ENCODE measurements around the gene OR2F2. TPM values are rescaled to one million over a fixed set of nuclear protein-coding genes. Genes with fewer than 3 reads are reported as not detected.

OR2F2 gene
- total RNA-seq, 1 donor from 2014 or later, result not detected

DNA sequence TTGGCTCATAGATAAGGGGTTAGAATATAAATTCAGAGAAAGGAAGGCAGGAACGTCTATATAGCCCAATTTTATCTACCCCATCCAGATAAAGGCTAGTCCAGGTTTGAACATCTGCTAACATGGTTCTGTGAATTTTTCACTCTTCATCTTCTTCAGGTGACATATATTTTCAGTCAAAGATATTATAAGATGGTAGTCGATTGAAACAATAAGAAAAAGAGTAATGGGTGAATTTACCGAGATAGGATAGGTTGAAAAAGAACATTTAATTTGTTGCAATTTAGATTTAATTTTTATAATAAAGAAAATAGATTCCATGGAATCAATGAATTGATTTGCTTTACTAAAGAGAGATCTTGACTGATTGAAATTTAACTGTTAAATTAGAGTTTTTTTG lies 19.5 kb downstream of the OR2F2 start, which contains the start of gene OR2F1:
OR2F1 (plus strand) TSS at position 301 of the 400 bp plus-strand sequence. CDS start 5,127 bp downstream, outside the sequence.
- Histone ChIP-seq H3K36me3 (ENCODE audit: insufficient read depth, low read length) (no peaks in the 10 kb centered on the region), H3K9me3 (ENCODE audit: insufficient read depth, low read depth, low read length) (no peaks in the 10 kb centered on the region), H2AFZ (ENCODE audit: low read depth, low read length) (no peak within 1 kb of the TSS), H3K27me3 (ENCODE audit: insufficient read depth, low read length) (peaks cover 2% of the 10 kb centered on the region), H3K4me2 (ENCODE audit: low read length) (no peak within 1 kb of the TSS), H3K9ac (ENCODE audit: low read length) (no peak within 1 kb of the TSS), H3K79me2 (ENCODE audit: insufficient read depth, low read length) (no peaks in the 10 kb centered on the region), H3K27ac (ENCODE audit: low read depth, low read length) (no peak within 1 kb of the TSS), H3K4me3 (ENCODE audit: insufficient read depth, low read depth, low read length) (no peak within 1 kb of the TSS), H3K4me1 (ENCODE audit: insufficient read depth, low read length) (no peaks in the 10 kb centered on the region), H4K20me1 (ENCODE audit: insufficient read depth, low read length) (no peaks in the 10 kb centered on the region)
- TF ChIP-seq EZH2 (IDR thresholded peaks at IDR 0.05; ENCODE audit: insufficient read depth, low read length), result no peak
- Mint-ChIP-seq H3K36me3 (ENCODE audit: low read depth, unreplicated experiment) (no peaks in the 10 kb centered on the region), H3K9me3 (ENCODE audit: unreplicated experiment) (no peaks in the 10 kb centered on the region), H3K27me3 (ENCODE audit: low read depth, unreplicated experiment) (no peaks in the 10 kb centered on the region), H3K4me1 (ENCODE audit: low read depth, unreplicated experiment) (no peaks in the 10 kb centered on the region), H3K27ac (ENCODE audit: unreplicated experiment) (no peak within 1 kb of the TSS), H3K4me3 (ENCODE audit: unreplicated experiment) (no peak within 1 kb of the TSS)
- FAIRE-seq (no peak), DNase-seq (ENCODE audit: low read depth) (no peak)

DNA sequence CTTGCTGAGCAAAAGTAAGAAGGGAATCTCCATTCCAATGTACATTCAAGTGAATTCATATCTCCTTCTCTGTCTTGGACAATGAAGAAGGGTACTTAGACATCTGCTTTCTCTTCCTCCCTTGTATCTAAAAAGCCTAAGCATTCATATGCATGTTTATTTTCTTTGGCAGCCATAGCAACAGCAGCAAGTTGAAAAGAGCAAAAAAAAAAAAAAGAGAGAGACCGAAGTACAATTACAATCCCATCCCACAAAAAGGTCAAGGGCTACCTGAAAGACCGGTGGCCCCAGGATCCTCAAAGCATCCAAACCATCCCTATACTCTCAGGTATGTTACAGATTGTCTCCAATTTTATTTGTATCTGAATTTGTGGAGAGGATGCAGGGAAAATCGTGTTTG lies 23.7 kb downstream of the OR2F2 start:
- no peaks in the 10 kb centered on the region for H3K9me3 ChIP-seq (ENCODE audit: insufficient read depth, low read depth, low read length)
- Mint-ChIP-seq H3K27ac (ENCODE audit: unreplicated experiment) (no peak overlapping the region), H3K4me3 (ENCODE audit: unreplicated experiment) (no peak overlapping the region), H3K27me3 (ENCODE audit: low read depth, unreplicated experiment) (no peaks in the 10 kb centered on the region), H3K36me3 (ENCODE audit: low read depth, unreplicated experiment) (no peaks in the 10 kb centered on the region), H3K9me3 (ENCODE audit: unreplicated experiment) (no peaks in the 10 kb centered on the region), H3K4me1 (ENCODE audit: low read depth, unreplicated experiment) (no peaks in the 10 kb centered on the region)
- no peak overlapping the region for H2AFZ ChIP-seq (ENCODE audit: low read depth, low read length)
- H3K9ac ChIP-seq (ENCODE audit: low read length), result no peak overlapping the region
- no peak overlapping the region for H3K4me2 ChIP-seq (ENCODE audit: low read length)
- no peak overlapping the region for H3K27ac ChIP-seq (ENCODE audit: low read depth, low read length)
- DNase-seq (ENCODE audit: low read depth), result no peak
- H3K4me3 ChIP-seq (ENCODE audit: insufficient read depth, low read depth, low read length), result no peak overlapping the region
- H3K4me1 ChIP-seq (ENCODE audit: insufficient read depth, low read length), result no peaks in the 10 kb centered on the region
- H3K79me2 ChIP-seq (ENCODE audit: insufficient read depth, low read length), result no peaks in the 10 kb centered on the region
- no peaks in the 10 kb centered on the region for H4K20me1 ChIP-seq (ENCODE audit: insufficient read depth, low read length)
- no peaks in the 10 kb centered on the region for H3K36me3 ChIP-seq (ENCODE audit: insufficient read depth, low read length)
- FAIRE-seq, result no peak
- TF ChIP-seq, protein P1, sequence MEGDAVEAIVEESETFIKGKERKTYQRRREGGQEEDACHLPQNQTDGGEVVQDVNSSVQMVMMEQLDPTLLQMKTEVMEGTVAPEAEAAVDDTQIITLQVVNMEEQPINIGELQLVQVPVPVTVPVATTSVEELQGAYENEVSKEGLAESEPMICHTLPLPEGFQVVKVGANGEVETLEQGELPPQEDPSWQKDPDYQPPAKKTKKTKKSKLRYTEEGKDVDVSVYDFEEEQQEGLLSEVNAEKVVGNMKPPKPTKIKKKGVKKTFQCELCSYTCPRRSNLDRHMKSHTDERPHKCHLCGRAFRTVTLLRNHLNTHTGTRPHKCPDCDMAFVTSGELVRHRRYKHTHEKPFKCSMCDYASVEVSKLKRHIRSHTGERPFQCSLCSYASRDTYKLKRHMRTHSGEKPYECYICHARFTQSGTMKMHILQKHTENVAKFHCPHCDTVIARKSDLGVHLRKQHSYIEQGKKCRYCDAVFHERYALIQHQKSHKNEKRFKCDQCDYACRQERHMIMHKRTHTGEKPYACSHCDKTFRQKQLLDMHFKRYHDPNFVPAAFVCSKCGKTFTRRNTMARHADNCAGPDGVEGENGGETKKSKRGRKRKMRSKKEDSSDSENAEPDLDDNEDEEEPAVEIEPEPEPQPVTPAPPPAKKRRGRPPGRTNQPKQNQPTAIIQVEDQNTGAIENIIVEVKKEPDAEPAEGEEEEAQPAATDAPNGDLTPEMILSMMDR (IDR thresholded peaks at IDR 0.05; ENCODE audit: insufficient read depth, low read depth, low read length), result no peak
- no peak for TF ChIP-seq EZH2 (IDR thresholded peaks at IDR 0.05; ENCODE audit: insufficient read depth, low read length)
- peaks cover 2% of the 10 kb centered on the region for H3K27me3 ChIP-seq (ENCODE audit: insufficient read depth, low read length)

- Mint-ChIP-seq H3K27ac (ENCODE audit: unreplicated experiment) (no peak overlapping the region), H3K36me3 (ENCODE audit: low read depth, unreplicated experiment) (no peaks in the 10 kb centered on the region), H3K9me3 (ENCODE audit: unreplicated experiment) (no peaks in the 10 kb centered on the region), H3K4me3 (ENCODE audit: unreplicated experiment) (no peak overlapping the region), H3K4me1 (ENCODE audit: low read depth, unreplicated experiment) (no peaks in the 10 kb centered on the region), H3K27me3 (ENCODE audit: low read depth, unreplicated experiment) (no peaks in the 10 kb centered on the region)
- TF ChIP-seq, protein P1 (IDR thresholded peaks at IDR 0.05; ENCODE audit: insufficient read depth, low read depth, low read length), result no peak
- TF ChIP-seq EZH2 (IDR thresholded peaks at IDR 0.05; ENCODE audit: insufficient read depth, low read length), result no peak
- H3K4me3 ChIP-seq (ENCODE audit: insufficient read depth, low read depth, low read length), result no peak overlapping the region
- peaks cover 2% of the 10 kb centered on the region for H3K27me3 ChIP-seq (ENCODE audit: insufficient read depth, low read length)
- H3K9ac ChIP-seq (ENCODE audit: low read length), result no peak overlapping the region
- H3K9me3 ChIP-seq (ENCODE audit: insufficient read depth, low read depth, low read length), result no peaks in the 10 kb centered on the region
- no peaks in the 10 kb centered on the region for H4K20me1 ChIP-seq (ENCODE audit: insufficient read depth, low read length)
- FAIRE-seq (no peak), DNase-seq (ENCODE audit: low read depth) (no peak)
- no peaks in the 10 kb centered on the region for H3K4me1 ChIP-seq (ENCODE audit: insufficient read depth, low read length)
- H3K4me2 ChIP-seq (ENCODE audit: low read length), result no peak overlapping the region
- H3K27ac ChIP-seq (ENCODE audit: low read depth, low read length), result no peak overlapping the region
- no peaks in the 10 kb centered on the region for H3K36me3 ChIP-seq (ENCODE audit: insufficient read depth, low read length)
- H2AFZ ChIP-seq (ENCODE audit: low read depth, low read length), result no peak overlapping the region
- no peaks in the 10 kb centered on the region for H3K79me2 ChIP-seq (ENCODE audit: insufficient read depth, low read length)
Observed at GRCh38 chr7:143960813-143961610, 26.0 kb downstream of the OR2F2 start.
